Iris pigment epithelial cell (primary cell): ENCODE measurements around the gene FAM219A.
A peak's percentile ranks its signal among the peaks of the same experiment; 100 is the strongest.

Experiments
- DNase-seq: peaks from one replicate; pipeline ENCODE4 v3.0.0-alpha.2; 2011; ENCODE audit warnings: low read depth

FAM219A gene

GRCh38 chr9:34400686-34401602, 57.4 kb downstream of the FAM219A start:
- no peak for DNase-seq

DNA sequence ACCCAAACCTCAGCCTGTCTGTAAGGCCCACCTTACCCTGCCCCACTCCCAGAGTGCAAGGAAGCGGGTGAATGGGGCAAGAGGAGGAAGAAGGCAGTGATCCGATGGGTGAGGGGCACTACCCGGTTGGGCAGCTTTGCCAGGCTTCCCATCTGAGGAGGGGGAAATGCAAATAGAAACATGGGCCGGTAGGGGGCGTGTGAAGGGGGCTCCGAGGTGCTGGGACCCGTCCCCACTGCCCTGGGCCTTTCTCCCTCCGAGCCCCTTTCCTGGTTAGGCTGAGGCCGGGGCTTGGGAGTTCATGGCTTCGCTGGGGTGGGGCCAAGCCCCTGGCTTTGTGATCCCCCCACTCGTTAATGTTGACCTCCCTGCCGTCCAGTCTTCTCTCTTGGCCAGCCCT, 58.1 kb downstream of the FAM219A start:
- DNase-seq: no peak

GRCh38 chr9:34399729-34400128, 58.6 kb downstream of the FAM219A start:
- no peak for DNase-seq

- no peak for DNase-seq
Observed at GRCh38 chr9:34398875-34399274, 59.5 kb downstream of the FAM219A start.

- DNase-seq: no peak
Observed at GRCh38 chr9:34396276-34397214, 61.8 kb downstream of the FAM219A start.

GRCh38 chr9:34392511-34392910, 65.9 kb downstream of the FAM219A start:
- no peak for DNase-seq

DNA sequence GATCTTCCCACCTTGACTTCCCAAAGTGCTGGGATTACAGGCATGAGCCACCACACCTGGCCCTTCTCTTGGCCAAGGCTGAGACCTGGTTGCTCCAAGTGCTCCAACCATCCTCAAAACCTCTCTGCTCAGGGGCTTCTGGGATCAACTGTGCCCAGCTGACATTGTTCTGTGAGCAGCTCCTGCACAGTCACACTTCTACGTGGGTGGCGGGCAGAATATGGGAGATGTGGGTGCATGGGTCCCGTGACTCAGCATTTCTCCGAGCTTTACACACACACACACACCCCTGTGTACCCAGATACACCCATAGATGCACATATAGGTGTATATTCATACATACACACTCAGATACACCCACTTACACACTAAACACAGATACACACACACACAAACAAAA, 71.1 kb downstream of the FAM219A start:
- DNase-seq: no peak

DNA sequence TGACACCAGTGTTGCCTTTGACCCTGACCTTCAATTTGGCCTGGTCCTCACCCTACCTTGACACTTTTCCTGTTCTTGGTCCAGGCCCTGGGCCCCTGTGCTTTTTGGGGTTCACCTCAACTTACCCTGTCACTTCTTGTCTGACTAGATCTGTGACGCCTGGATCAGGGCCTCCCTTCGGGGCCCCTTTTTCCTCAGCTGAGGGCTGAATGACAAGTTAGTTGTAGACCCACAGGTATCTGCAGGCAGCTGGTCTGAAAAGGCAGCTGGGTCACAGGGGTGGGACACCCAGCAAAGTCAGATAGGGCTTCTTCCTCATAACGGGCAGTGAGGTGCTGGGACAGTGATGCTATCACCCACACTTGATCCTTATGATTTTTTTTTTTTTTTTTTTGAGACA, 71.7 kb downstream of the FAM219A start:
- no peak for DNase-seq

- DNase-seq: no peak
Observed at GRCh38 chr9:34385561-34386230, 72.7 kb downstream of the FAM219A start.

DNA sequence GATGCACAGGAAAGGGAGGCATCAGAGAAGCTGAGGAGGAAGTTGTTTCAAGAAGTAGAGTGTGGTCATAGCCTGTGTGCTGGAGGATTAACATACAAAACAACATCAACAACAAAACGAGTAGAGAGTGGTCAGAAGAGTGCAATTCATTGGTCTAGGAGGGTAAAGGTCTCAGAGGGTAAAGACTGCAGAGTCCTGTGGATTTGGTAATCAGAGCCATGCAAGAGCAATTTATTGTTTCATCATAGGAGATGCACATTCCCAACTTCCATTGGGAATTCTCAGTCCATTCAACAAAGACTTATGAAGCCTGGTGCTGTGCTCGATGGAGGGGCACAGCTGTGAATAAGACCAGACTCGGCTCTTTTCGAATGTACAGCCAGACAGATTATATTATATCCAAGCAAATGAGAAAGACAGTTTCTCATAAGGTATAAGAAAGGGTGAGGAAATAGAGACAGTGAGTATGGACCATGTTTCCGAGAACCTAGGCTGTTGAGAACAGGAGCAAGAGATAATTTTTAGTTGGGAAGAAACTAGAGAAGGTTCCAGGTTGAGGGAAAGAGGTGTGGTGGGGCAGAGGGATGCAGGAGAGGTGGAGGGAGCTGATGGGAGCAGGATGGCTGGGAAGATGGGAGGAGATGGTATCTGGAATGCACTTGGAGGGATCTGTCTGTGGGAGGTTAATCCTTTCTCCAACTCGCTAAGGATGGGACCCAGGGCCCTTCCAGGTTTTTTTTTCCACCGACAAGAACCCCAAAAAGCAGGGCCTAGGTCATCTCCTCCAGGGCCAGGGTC, 73.8 kb downstream of the FAM219A start:
- DNase-seq: no peak

DNA sequence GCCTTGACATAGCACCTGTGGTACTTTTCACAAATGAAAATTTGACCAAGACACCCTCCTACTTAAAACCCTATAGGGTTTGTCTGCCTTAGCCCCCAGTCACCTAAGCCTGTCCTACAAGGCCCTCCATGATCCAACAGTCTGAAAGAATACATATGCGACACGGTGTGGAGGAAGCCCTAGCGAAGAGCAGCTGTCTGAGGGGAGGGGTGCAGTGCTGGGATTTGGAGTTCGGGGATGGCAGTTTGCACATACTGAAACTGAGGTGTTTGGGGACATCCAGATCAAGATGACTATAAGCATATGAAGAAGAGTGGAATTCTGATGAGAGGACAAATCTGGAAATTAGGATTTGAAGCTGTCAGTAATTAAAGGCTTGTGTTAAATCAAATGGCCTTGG, 74.5 kb downstream of the FAM219A start:
- no peak for DNase-seq

- DNase-seq: no peak
Observed at GRCh38 chr9:34382879-34383278, 75.5 kb downstream of the FAM219A start.

GRCh38 chr9:34382054-34382453, 76.3 kb downstream of the FAM219A start:
- no peak for DNase-seq

DNA sequence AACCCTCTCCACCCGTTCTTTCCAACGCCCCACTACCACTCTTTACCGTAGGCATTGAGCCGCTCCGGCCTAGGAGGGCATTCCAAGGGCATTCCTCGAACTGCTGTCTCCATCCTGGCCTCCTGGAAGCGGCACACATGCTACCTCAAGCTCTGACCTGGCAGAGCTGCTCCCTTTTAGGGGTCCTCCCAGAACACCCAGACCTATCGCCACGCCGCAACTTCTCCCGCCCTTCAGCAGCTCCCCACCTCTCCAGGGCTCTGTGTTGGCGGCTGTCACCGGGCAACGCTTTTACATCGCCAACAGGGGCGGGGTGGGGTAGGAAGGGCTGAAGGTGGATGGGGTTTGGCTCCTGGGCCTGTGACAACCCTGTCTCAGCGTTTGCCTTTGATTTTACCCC, 77.0 kb downstream of the FAM219A start:
- no peak for DNase-seq

DNA sequence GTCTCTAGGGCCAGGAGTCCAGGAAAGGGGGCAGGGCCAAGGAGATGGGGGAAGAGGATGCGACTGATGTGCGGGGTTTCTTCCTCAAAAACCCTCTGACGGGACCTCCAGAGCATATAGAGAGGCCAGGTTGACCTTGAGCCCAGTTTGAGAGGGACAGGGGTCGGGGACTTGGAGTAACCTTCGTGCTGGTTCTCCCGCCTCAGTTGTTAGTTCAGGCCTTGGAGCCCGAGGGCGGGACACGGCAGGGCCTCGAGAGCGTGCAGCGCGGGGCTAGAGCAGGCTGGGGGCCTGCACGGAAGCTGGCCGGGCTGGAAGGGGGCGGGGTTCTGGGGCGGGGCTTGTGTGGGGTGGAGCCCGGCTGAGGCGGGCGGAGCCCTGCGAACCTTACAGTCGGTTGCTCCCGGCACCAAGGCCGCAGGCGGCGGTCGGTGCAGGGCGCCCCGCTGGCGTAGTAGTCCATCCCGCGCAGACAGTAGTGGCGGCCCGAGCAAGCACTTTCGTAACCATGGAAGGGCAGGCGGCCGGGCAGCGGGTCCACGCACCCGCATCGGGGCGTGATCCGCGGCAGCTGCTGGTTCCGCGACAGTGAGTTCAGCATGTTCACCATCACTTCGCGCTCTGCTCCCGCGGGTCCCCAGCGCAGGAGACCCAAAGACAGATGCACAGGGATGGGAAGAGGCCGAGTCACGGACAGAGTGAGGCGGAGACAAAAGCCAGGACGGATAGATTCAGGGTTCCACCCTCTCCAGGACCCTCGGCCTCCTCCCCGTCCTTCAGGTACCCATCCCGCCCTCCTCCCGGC, 77.7 kb downstream of the FAM219A start:
- DNase-seq: peak; percentile 72

- DNase-seq: no peak
Observed at GRCh38 chr9:34380034-34380510, 78.3 kb downstream of the FAM219A start.

GRCh38 chr9:34379334-34380033, 78.9 kb downstream of the FAM219A start:
- peak; percentile 76 for DNase-seq

DNA sequence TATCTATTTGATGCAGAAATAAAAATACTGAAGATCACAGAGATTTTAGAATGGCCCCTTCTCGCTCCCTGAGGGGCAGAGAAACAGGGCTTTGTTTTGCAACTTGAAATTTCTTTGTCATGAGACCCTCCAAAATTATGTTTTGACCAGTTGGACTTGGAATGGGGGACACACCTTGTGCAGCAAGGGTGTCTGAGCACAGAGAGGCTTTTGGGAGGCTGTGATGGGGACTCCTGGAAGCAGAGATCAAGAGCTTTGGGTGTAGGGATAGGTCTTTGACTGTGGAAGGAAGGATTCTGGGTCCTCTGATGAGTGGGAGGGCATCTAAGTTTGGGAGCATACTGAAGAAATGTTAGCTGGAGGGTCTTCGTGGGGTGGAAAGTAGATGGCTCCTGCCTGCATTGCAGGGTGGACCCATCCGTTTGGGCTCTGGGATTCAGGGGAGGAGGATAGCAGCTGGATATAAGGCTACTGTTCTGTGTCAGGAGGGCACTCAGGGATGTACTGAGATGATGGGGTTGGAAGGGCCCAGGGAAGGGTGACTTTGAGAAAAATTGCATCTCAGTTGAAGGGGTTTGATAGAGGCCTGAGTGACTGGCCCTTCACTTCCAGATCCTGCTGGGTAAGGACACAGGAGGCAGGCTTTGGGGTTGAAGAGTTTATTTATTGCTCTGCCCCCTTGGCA, 79.9 kb downstream of the FAM219A start:
- DNase-seq: no peak

DNA sequence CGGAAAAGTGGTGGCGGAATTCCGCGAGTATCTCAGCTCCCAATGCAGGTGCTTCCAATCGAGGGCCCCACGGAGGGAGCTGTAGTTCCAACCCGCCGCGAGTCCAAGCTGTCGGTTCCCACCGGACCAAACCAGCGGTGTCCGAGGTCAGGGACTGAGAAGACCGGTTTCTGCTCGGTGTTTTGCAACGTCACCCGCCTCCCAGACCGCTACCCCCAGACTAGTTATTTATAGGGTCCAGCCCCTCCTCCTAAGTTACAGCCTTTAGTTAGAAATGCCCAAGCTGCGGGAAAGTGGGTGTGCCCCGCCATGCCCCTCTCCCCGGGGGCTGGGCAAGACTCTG, 81.0 kb downstream of the FAM219A start:
- DNase-seq: peak; percentile 26
